ENCODE data around the gene COMMD2.

COMMD2 gene

GRCh38 chr3:149777414-149778214 lies 25.3 kb upstream of the COMMD2 start:
- Histone ChIP-seq H3K36me3 (ENCODE audit: insufficient read depth, low read length) (no peaks in the 10 kb centered on the region), H3K27ac (ENCODE audit: low read length) (no peak overlapping the region), H3K9ac (ENCODE audit: low read depth, low read length) (no peak overlapping the region), H2AFZ (ENCODE audit: low read depth, low read length) (no peak overlapping the region), H3K4me3 (ENCODE audit: low read depth in 1 of 2, low read length in 2 of 2) (no peak overlapping the region), H3K4me2 (ENCODE audit: insufficient read depth, low read length) (no peak overlapping the region), H3K27me3 (ENCODE audit: insufficient read depth, low read length, poor library complexity) (peaks cover 19% of the 10 kb centered on the region), H3K79me2 (ENCODE audit: insufficient read depth, low read length) (no peaks in the 10 kb centered on the region), H3K9me3 (ENCODE audit: insufficient read depth, low read length, severe bottlenecking) (no peaks in the 10 kb centered on the region), H3K4me1 (ENCODE audit: insufficient read depth, low read length) (no peaks in the 10 kb centered on the region), H4K20me1 (ENCODE audit: insufficient read depth, low read length) (no peaks in the 10 kb centered on the region)
- DNase-seq (no peak), ATAC-seq (ENCODE audit: insufficient read depth, low read depth) (no peak)
- no peak for TF ChIP-seq CTCF (IDR thresholded peaks at IDR 0.05; ENCODE audit: borderline replicate concordance, extremely low read depth, low read length, poor library complexity, severe bottlenecking)
- no peak for TF ChIP-seq EZH2 (IDR thresholded peaks at IDR 0.05; ENCODE audit: borderline replicate concordance, low read depth, low read length, severe bottlenecking)

GRCh38 chr3:149776170-149776569 lies 23.9 kb upstream of the COMMD2 start:
- Histone ChIP-seq H3K4me3 (ENCODE audit: low read depth in 1 of 2, low read length in 2 of 2) (no peak overlapping the region), H4K20me1 (ENCODE audit: insufficient read depth, low read length) (no peaks in the 10 kb centered on the region), H2AFZ (ENCODE audit: low read depth, low read length) (no peak overlapping the region), H3K36me3 (ENCODE audit: insufficient read depth, low read length) (no peaks in the 10 kb centered on the region), H3K27ac (ENCODE audit: low read length) (no peak overlapping the region), H3K4me2 (ENCODE audit: insufficient read depth, low read length) (no peak overlapping the region), H3K79me2 (ENCODE audit: insufficient read depth, low read length) (no peaks in the 10 kb centered on the region), H3K9me3 (ENCODE audit: insufficient read depth, low read length, severe bottlenecking) (no peaks in the 10 kb centered on the region), H3K9ac (ENCODE audit: low read depth, low read length) (no peak overlapping the region), H3K4me1 (ENCODE audit: insufficient read depth, low read length) (no peaks in the 10 kb centered on the region), H3K27me3 (ENCODE audit: insufficient read depth, low read length, poor library complexity) (peaks cover 19% of the 10 kb centered on the region)
- ATAC-seq (ENCODE audit: insufficient read depth, low read depth) (no peak), DNase-seq (no peak)
- no peak for TF ChIP-seq CTCF (IDR thresholded peaks at IDR 0.05; ENCODE audit: borderline replicate concordance, extremely low read depth, low read length, poor library complexity, severe bottlenecking)
- no peak for TF ChIP-seq EZH2 (IDR thresholded peaks at IDR 0.05; ENCODE audit: borderline replicate concordance, low read depth, low read length, severe bottlenecking)

DNA sequence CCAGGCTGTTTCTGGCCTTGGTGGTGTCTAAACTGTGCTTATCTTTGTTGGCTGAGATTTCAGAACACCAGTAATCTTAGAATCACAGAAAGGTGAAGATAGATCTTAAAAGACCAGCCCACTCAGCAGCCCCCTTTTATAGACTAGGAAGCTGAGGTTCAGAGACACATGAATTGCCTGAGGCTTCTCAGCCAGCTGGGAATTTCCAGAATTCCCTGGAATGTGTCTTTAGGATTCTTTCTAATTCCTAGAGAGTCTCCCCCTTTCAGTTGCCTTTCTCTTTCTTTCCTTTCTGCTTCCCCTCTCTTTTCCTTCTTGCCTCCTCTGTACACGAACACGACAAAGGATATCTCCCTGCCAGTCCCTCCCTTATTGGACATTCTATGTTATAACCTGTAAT lies 20.6 kb upstream of the COMMD2 start:
- Histone ChIP-seq H2AFZ (ENCODE audit: low read depth, low read length) (no peak overlapping the region), H3K4me3 (ENCODE audit: low read depth in 1 of 2, low read length in 2 of 2) (no peak overlapping the region)
- no peak for ATAC-seq (ENCODE audit: insufficient read depth, low read depth)

More for the DNA sequence above, 20.6 kb upstream of the COMMD2 start:
- no peak for DNase-seq
- Histone ChIP-seq H3K9ac (ENCODE audit: low read depth, low read length) (no peak overlapping the region), H4K20me1 (ENCODE audit: insufficient read depth, low read length) (no peaks in the 10 kb centered on the region), H3K9me3 (ENCODE audit: insufficient read depth, low read length, severe bottlenecking) (no peaks in the 10 kb centered on the region), H3K4me1 (ENCODE audit: insufficient read depth, low read length) (no peaks in the 10 kb centered on the region), H3K79me2 (ENCODE audit: insufficient read depth, low read length) (no peaks in the 10 kb centered on the region), H3K36me3 (ENCODE audit: insufficient read depth, low read length) (no peaks in the 10 kb centered on the region), H3K27me3 (ENCODE audit: insufficient read depth, low read length, poor library complexity) (peaks cover 19% of the 10 kb centered on the region), H3K4me2 (ENCODE audit: insufficient read depth, low read length) (no peak overlapping the region), H3K27ac (ENCODE audit: low read length) (no peak overlapping the region)
- TF ChIP-seq EZH2 (IDR thresholded peaks at IDR 0.05; ENCODE audit: borderline replicate concordance, low read depth, low read length, severe bottlenecking): no peak
- TF ChIP-seq CTCF (IDR thresholded peaks at IDR 0.05; ENCODE audit: borderline replicate concordance, extremely low read depth, low read length, poor library complexity, severe bottlenecking): no peak

All from DND-41 (cell line).